Psoas muscle (tissue), 8 donors: Measurements from ENCODE around the gene NEK10. TPM values are rescaled to one million over a fixed set of nuclear protein-coding genes. Genes with fewer than 3 reads are reported as not detected.

Experiments used
- ATAC-seq, 4 donors: fragments of 200-7000 bp; cut with Tn5 transposase; one replicate each; pipeline ENCODE4 v1.9.1; 2020; ENCODE audit warnings: moderate library complexity in 3 of 4, mild to moderate bottlenecking in 2 of 4
- DNase-seq, 2 donors: peaks; one replicate each; pipeline ENCODE4 v3.0.0-alpha.2; 2020
- H3K27ac ChIP-seq: fragments of 200-600 bp; one replicate; pipeline ENCODE4 v1.8.0; 2022
- H3K27me3 ChIP-seq, 3 donors: fragments of 200-600 bp in 1 of 3; one replicate each; pipeline versions ENCODE4 v1.6.1 to v1.8.0; 2013 to 2022; ENCODE audit warnings: low read length in 2 of 3, mild to moderate bottlenecking in 2 of 3, moderate library complexity in 1 of 3; ENCODE audit not compliant: insufficient read depth in 3 of 3
- H3K36me3 ChIP-seq, 2 donors: fragments of 200-600 bp in 1 of 2; one replicate each; pipeline versions ENCODE4 v1.6.1 to v1.8.0; 2013 to 2022; ENCODE audit warnings: low read depth in 1 of 2, mild to moderate bottlenecking in 1 of 2, moderate library complexity in 1 of 2; ENCODE audit not compliant: insufficient read depth in 1 of 2
- H3K4me1 ChIP-seq: fragments of 200-600 bp; one replicate; pipeline ENCODE4 v1.8.0; 2022
- H3K4me3 ChIP-seq: fragments of 200-600 bp; one replicate; pipeline ENCODE4 v1.8.0; 2022; ENCODE audit warnings: mild to moderate bottlenecking
- H3K9me3 ChIP-seq: fragments of 200-600 bp; one replicate; pipeline ENCODE4 v1.8.0; 2022
- WGBS, 3 donors: extraction: QIAGEN DNeasy Blood & Tissue Kit; methylation state at CpG; one replicate each; pipeline versions ENCODE4 v1.1.6 to v1.1.7; 2013; 5-methylcytosine and 5-hydroxymethylcytosine counted together
- intact Hi-C, 2 donors: fragments of 100-400 bp; cut with DNase I; formaldehyde crosslinking; loops; one replicate each; pipeline versions ENCODE4 v1.11.0 to v1.14.2; 2022
- polyA plus RNA-seq, 3 donors: library from polyadenylated mRNA; stranded (reverse); fragments of 200-250 nt; gene quantifications; one replicate each; pipeline ENCODE4 v1.2.3, GENCODE V29; 2013
- total RNA-seq, 4 donors: library from RNA; stranded (reverse); fragmentation: NEBNext Ultra II Directional in 2 of 4; extraction: Animal tissue kit (Norgen Biotek cat#: 25700) in 2 of 4; gene quantifications; one replicate each; pipeline versions ENCODE4 v1.2.1 to v1.2.4, GENCODE V29; 2021 to 2023
- TF ChIP-seq, protein P1 (sequence below): fragments of 200-600 bp; IDR thresholded peaks from one replicate; pipeline ENCODE4 v1.8.0; 2022; ENCODE audit warnings: antibody characterized with exemption
- donor health status: healthy with polysubstance abuse.
- donor health status: DM: no; HTN: no; CAD: no; lungs with moderate emphysema.
- donor health status: Bipolar disorder and iron deficiency.
- donor health status: healthy.
- donor health status: DM: yes; HTN: yes; CAD: no.
- donor health status: DM: no; HTN: no; CAD: no.
- donor health status: DM: no; HTN: no; CAD: no.
- donor health status: DM: yes; HTN: yes; CAD: no.

Gene NEK10
- total and polyA plus RNA-seq, 7 donors, result 0.44 to 16.6 (median 5.0) TPM

DNA sequence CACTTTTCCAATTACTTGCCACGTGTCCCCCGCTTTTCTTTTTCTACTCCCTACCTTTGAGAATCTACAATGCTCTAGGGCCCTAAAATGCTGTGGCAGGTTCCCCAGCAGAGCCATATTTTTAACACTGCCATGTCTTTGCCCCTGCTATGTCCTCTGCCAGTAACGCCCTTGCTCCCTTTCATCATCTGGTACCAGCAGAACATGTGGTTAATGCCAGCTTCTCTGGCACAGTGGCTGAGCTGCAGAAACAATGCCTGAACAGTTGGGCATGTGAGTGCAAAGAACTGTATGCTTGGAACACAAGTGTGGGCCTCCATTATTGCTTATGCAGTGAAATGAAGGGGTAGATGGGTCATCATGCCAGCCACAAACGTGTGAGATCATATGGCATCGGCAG lies 287.6 kb downstream of the NEK10 start:
- Histone ChIP-seq H3K27ac (no peak overlapping the region), H3K9me3 (no peaks in the 10 kb centered on the region), H3K27me3 (no peaks in the 10 kb centered on the region), H3K4me1 (no peaks in the 10 kb centered on the region), H3K4me3 (no peak overlapping the region), H3K36me3 (no peaks in the 10 kb centered on the region)
- DNase-seq (no peak), ATAC-seq (no peak)
- intact Hi-C loops, result no loop called here
- TF ChIP-seq, protein P1, sequence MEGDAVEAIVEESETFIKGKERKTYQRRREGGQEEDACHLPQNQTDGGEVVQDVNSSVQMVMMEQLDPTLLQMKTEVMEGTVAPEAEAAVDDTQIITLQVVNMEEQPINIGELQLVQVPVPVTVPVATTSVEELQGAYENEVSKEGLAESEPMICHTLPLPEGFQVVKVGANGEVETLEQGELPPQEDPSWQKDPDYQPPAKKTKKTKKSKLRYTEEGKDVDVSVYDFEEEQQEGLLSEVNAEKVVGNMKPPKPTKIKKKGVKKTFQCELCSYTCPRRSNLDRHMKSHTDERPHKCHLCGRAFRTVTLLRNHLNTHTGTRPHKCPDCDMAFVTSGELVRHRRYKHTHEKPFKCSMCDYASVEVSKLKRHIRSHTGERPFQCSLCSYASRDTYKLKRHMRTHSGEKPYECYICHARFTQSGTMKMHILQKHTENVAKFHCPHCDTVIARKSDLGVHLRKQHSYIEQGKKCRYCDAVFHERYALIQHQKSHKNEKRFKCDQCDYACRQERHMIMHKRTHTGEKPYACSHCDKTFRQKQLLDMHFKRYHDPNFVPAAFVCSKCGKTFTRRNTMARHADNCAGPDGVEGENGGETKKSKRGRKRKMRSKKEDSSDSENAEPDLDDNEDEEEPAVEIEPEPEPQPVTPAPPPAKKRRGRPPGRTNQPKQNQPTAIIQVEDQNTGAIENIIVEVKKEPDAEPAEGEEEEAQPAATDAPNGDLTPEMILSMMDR, result no peak
- WGBS, 3 donors, result 54 to 56% (median 56%) methylated on average over 5 of the region's 5 CpGs

DNA sequence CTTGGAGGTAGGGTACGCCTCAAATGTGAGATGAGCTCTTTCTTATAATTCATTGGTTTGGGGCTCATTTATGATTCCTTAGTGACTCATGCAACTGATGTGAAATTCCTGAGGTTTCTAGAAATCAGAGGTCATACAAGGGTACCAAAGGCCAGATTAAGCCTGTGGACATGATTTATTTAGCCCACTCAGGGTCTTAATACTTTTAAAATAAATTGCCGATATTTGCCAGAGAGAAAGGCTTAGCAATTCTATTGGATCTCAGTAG lies 289.0 kb downstream of the NEK10 start:
- Histone ChIP-seq H3K36me3 (no peaks in the 10 kb centered on the region), H3K9me3 (no peaks in the 10 kb centered on the region), H3K4me1 (no peaks in the 10 kb centered on the region), H3K27ac (no peak overlapping the region), H3K4me3 (no peak overlapping the region), H3K27me3 (no peaks in the 10 kb centered on the region)
- intact Hi-C loops, result no loop called here
- DNase-seq, result no peak
- no peak for ATAC-seq
- 77 to 80% (median 79%) methylated on average over 2 of the region's 2 CpGs for WGBS, 3 donors
- TF ChIP-seq, protein P1, result no peak

DNA sequence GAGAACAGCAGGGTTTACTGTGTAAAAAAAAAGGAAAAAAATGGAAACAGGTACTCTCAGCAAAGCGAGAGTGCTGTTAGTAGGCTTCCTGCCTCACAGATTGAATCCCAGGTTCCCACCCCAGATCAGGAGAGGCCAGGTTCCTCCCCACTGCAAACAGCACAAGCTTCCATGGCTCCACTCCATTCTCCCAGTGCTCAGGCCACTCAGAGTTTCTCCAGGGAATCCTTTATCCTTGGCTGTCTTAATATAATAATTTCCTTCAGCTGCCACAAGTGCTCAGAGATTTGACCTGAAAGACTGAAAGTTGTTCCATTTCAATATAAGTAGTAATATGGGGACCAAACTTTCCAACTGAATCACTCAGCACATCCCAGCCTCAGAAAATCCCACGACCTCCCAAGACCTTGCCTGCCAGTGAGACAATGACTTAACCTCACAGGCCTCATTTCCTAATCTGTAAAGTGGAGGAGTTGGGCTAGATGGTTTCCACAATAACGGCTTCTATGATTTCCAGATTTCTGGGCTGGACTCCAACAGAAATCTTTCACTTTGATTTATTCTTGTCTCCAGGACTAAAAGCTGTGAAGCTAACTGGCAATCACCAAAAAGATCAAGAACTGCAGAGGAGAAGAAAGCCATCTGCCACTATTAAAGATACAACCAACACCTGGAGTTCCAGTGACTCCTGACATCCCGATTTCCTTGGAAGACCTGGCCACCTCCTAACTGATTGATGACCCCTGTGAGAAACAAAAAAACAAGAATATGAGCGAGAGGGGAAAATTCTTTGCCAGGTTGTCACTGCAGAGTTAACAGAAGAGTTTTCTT lies 289.5 kb downstream of the NEK10 start:
- Histone ChIP-seq H3K4me1 (no peaks in the 10 kb centered on the region), H3K27me3 (no peaks in the 10 kb centered on the region), H3K4me3 (no peak overlapping the region), H3K36me3 (no peaks in the 10 kb centered on the region), H3K27ac (no peak overlapping the region), H3K9me3 (no peaks in the 10 kb centered on the region)
- ATAC-seq, result no peak
- TF ChIP-seq, protein P1, result no peak
- WGBS, 3 donors, result 48 to 53% (median 51%) methylated on average over 5 of the region's 5 CpGs
- DNase-seq, result no peak
- intact Hi-C loops, result no loop called here

DNA sequence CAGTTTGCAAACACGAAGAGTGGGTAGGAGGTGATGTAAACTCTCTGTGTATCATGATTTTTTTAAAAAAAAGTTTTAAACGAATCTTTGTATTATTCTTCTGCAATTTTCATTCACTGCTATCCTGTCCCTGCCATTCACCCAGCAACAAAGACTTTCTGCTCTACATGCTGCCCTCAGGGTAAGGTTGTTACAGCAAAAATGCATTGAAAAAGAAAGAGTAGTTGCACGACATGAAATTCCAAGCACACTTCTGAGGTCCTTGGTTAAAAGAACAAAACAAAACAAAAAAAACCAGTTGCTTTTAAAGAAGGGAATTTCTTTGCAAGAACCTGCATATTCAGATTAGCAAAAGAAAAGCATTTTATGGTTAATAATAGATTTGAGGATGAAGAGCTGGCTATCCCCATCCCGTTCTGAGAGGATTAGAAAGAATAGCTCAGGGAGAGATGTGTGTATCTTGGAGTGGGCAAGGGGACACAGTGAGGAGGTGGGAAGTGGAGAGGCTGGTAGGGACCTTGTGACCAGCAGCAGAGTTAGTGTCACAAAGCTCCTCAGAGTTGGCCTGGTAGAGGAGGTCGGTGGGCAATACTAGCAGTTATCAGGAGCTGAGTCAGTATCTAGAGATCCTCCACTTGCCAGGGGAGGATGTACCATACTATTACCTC lies 290.8 kb downstream of the NEK10 start:
- Histone ChIP-seq H3K27ac (no peak overlapping the region), H3K36me3 (no peaks in the 10 kb centered on the region), H3K27me3 (no peaks in the 10 kb centered on the region), H3K4me1 (no peaks in the 10 kb centered on the region), H3K9me3 (no peaks in the 10 kb centered on the region), H3K4me3 (no peak overlapping the region)
- TF ChIP-seq, protein P1, result no peak
- 52 to 60% (median 60%) methylated on average over 5 of the region's 5 CpGs for WGBS, 3 donors
- intact Hi-C loops, result no loop called here
- no peak for DNase-seq
- ATAC-seq, result no peak
